Mammary epithelial cell (primary cell): ENCODE results near the gene SPATS2.

ENCODE experiments used
- CTCF ChIP-seq, 2 donors: IDR thresholded peaks in 1 of 2; conservative IDR thresholded peaks in 1 of 2; 2 replicates each; pipeline ENCODE4 v1.5.1; 2011 to 2012; ENCODE audit warnings: inconsistent platforms in 2 of 2, low read length in 2 of 2, mild to moderate bottlenecking in 2 of 2, control low read depth in 1 of 2, low read depth in 1 of 2; ENCODE audit not compliant: insufficient read depth in 1 of 2; ENCODE audit errors: extremely low read depth in 1 of 2
- EZH2 ChIP-seq: IDR thresholded peaks from 2 replicates; pipeline ENCODE4 v1.6.1; 2012; ENCODE audit warnings: low read length, inconsistent platforms, borderline replicate concordance

- TF ChIP-seq CTCF (conservative IDR thresholded peaks at IDR 0.05 in 1 of 2, IDR thresholded peaks at IDR 0.05 in 1 of 2; ENCODE audit: extremely low read depth in 1 of 2, insufficient read depth in 1 of 2, low read depth in 1 of 2, low read length in 2 of 2) (no peak), EZH2 (no peak)
These were observed 3.3 kb downstream of the SPATS2 start for GRCh38 chr12:49370539-49370938.
